ENCODE measurements around the gene NRBP1. TPM values are rescaled to one million over a fixed set of nuclear protein-coding genes. Genes with fewer than 3 reads are reported as not detected.

NRBP1 gene
- total RNA-seq, 1 donor from 2014 or later: 136 TPM

DNA sequence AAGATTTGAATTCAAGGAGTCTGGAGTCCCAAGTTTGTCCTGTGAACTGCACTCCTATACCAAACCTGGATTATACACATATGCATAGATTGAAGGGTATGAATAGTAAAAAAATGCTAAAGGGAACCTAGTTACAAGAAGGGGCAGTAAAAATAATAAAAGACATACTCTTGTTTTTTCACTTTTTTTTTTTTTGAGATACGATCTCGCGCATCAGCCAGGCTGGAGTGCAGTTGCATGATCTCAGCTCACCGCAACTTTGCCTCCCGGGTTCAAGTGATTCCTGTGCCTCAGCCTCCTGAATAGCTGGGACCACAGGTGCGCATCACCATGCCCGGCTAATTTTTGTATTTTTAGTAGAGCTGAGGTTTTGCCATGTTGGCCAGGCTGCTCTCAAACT lies 36.0 kb downstream of the NRBP1 start:
- Mint-ChIP-seq H3K4me3 (no peak overlapping the region), H3K27ac (no peak overlapping the region), H3K27me3 (ENCODE audit: insufficient read depth, low read depth) (peaks cover 2% of the 10 kb centered on the region), H3K9me3 (no peaks in the 10 kb centered on the region), H3K4me1 (no peaks in the 10 kb centered on the region), H3K36me3 (peaks cover 9% of the 10 kb centered on the region)
- Histone ChIP-seq H3K4me1 (no peaks in the 10 kb centered on the region), H3K9ac (no peak overlapping the region), H3K79me2 (ENCODE audit: low read depth) (no peaks in the 10 kb centered on the region), H4K20me1 (ENCODE audit: low read depth) (no peaks in the 10 kb centered on the region), H3K27me3 (no peaks in the 10 kb centered on the region), H3F3A (ENCODE audit: low read depth) (no peaks in the 10 kb centered on the region), H3K36me3 (no peaks in the 10 kb centered on the region), H2AFZ (replicated peaks) (no peak overlapping the region), H3K4me3 (no peak overlapping the region), H3K9me3 (ENCODE audit: low read depth) (no peaks in the 10 kb centered on the region), H3K4me2 (no peak overlapping the region), H3K27ac (no peak overlapping the region)
- no peak for DNase-seq (ENCODE audit: low spot score)
- no peak for TF ChIP-seq EZH2phosphoT487 (IDR thresholded peaks at IDR 0.05)
- TF ChIP-seq CTCF (IDR thresholded peaks at IDR 0.05): no peak
- no peak for TF ChIP-seq EZH2 (IDR thresholded peaks at IDR 0.05)

DNA sequence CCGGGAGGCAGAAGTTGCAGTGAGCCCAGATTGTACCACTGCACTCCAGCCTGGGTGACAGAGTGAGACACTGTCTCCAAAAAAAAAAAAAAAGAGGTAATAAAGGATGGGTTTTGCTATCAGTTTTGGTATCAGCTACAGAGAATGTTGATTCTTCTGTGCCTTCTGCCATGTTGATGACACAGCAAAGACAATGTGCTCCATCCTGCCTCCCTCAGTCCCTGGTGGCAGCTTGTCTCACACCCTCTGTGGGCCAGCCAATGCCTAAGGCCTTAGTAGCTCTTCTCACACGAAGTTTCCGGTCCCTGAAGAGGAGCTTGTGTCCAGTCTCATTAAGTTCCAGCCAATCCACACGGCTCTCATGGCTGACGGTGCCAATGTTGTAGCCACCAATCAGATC lies 43.5 kb downstream of the NRBP1 start:
- H3K27ac Mint-ChIP-seq: peak overlapping the region; percentile 78
- no peak for DNase-seq (ENCODE audit: low spot score)
- Histone ChIP-seq H4K20me1 (ENCODE audit: low read depth) (no peaks in the 10 kb centered on the region), H3K4me3 (no peak overlapping the region), H3K4me2 (no peak overlapping the region), H2AFZ (replicated peaks) (no peak overlapping the region), H3F3A (ENCODE audit: low read depth) (no peaks in the 10 kb centered on the region), H3K79me2 (ENCODE audit: low read depth) (no peaks in the 10 kb centered on the region), H3K36me3 (no peaks in the 10 kb centered on the region), H3K4me1 (no peaks in the 10 kb centered on the region), H3K27me3 (no peaks in the 10 kb centered on the region), H3K9me3 (ENCODE audit: low read depth) (no peaks in the 10 kb centered on the region), H3K27ac (no peak overlapping the region), H3K9ac (no peak overlapping the region)
- no peaks in the 10 kb centered on the region for H3K4me1 Mint-ChIP-seq
- no peak overlapping the region for H3K4me3 Mint-ChIP-seq
- no peaks in the 10 kb centered on the region for H3K9me3 Mint-ChIP-seq
- no peaks in the 10 kb centered on the region for H3K27me3 Mint-ChIP-seq (ENCODE audit: insufficient read depth, low read depth)
- no peak for TF ChIP-seq CTCF (IDR thresholded peaks at IDR 0.05)
- TF ChIP-seq EZH2 (IDR thresholded peaks at IDR 0.05): no peak
- no peak for TF ChIP-seq EZH2phosphoT487 (IDR thresholded peaks at IDR 0.05)
- H3K36me3 Mint-ChIP-seq: peaks cover 9% of the 10 kb centered on the region

DNA sequence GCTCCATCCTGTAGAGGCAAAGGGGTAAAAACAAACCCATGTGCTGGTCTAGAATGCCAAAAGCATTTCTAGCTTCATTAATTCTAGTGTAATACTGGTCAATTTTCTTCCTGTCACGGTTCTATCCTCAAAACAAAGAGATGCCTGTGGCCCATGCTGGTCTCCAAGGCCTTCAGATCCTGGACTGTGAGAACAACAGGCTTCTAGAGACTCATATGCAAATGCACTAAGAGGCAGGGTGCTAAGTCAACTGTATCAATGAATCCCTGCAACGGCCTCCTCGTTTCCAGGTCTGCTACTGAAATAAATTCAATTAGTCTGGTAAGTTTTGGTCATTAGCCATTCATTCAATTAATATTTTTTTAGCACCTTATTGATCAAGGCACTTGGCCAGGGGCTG lies 57.1 kb downstream of the NRBP1 start:
- Mint-ChIP-seq H3K27me3 (ENCODE audit: insufficient read depth, low read depth) (no peaks in the 10 kb centered on the region), H3K36me3 (peaks cover 8% of the 10 kb centered on the region), H3K9me3 (no peaks in the 10 kb centered on the region), H3K27ac (no peak overlapping the region), H3K4me3 (no peak overlapping the region), H3K4me1 (peaks cover 18% of the 10 kb centered on the region)
- no peak for DNase-seq (ENCODE audit: low spot score)
- Histone ChIP-seq H3K36me3 (no peaks in the 10 kb centered on the region), H3K27me3 (no peaks in the 10 kb centered on the region), H3K4me3 (no peak overlapping the region), H3K4me2 (no peak overlapping the region), H3K79me2 (ENCODE audit: low read depth) (no peaks in the 10 kb centered on the region), H2AFZ (replicated peaks) (no peak overlapping the region), H3K9ac (no peak overlapping the region), H3K4me1 (no peaks in the 10 kb centered on the region), H3K9me3 (ENCODE audit: low read depth) (no peaks in the 10 kb centered on the region), H3F3A (ENCODE audit: low read depth) (no peaks in the 10 kb centered on the region), H4K20me1 (ENCODE audit: low read depth) (no peaks in the 10 kb centered on the region), H3K27ac (no peak overlapping the region)
- TF ChIP-seq CTCF (IDR thresholded peaks at IDR 0.05) (no peak), EZH2phosphoT487 (IDR thresholded peaks at IDR 0.05) (no peak), EZH2 (IDR thresholded peaks at IDR 0.05) (no peak)
